Fibroblast of villous mesenchyme (primary cell): ENCODE data around the gene BMPR2. TPM values are rescaled to one million over a fixed set of nuclear protein-coding genes. Genes with fewer than 3 reads are reported as not detected.

ENCODE experiments used
- DNase-seq: peaks from one replicate; pipeline ENCODE4 v3.0.0-alpha.2; 2010; ENCODE audit warnings: low read depth
- H3K4me3 ChIP-seq: 2 replicates; pipeline ENCODE4 v1.5.1; 2011; ENCODE audit warnings: low read depth, mild to moderate bottlenecking, low read length
- total RNA-seq: library from RNA; depleted of rRNA; stranded (reverse); fragments of >200 nt; gene quantifications from 2 replicates; pipeline ENCODE4 v1.2.3, GENCODE V29; 2012
- TF ChIP-seq, protein P1 (sequence below): IDR thresholded peaks from 2 replicates; pipeline ENCODE4 v1.5.1; 2012; ENCODE audit warnings: low read depth, mild to moderate bottlenecking, low read length; ENCODE audit not compliant: insufficient read depth

BMPR2 gene
- total RNA-seq, 1 donor, result 47.9 TPM

DNA sequence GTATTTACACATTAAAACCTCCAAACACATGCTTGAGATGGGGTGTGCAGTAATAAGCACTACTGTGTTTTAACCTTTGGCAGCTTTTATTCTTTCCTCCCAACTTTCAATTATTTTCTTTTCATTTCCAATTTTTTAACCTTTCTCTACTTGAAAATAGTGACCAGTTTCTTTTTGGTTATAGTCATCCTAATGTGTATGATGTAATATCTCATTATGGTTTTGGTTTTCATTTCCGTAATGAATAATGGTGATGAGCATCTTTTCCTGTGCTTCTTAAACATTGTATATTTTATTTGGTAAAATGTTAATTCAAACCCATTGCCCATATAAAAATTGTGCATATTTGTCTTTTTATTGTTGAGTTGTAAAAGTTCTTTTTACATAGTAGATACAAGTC is 103.5 kb downstream of the BMPR2 start:
- no peak overlapping the region for H3K4me3 ChIP-seq
- TF ChIP-seq, protein P1, sequence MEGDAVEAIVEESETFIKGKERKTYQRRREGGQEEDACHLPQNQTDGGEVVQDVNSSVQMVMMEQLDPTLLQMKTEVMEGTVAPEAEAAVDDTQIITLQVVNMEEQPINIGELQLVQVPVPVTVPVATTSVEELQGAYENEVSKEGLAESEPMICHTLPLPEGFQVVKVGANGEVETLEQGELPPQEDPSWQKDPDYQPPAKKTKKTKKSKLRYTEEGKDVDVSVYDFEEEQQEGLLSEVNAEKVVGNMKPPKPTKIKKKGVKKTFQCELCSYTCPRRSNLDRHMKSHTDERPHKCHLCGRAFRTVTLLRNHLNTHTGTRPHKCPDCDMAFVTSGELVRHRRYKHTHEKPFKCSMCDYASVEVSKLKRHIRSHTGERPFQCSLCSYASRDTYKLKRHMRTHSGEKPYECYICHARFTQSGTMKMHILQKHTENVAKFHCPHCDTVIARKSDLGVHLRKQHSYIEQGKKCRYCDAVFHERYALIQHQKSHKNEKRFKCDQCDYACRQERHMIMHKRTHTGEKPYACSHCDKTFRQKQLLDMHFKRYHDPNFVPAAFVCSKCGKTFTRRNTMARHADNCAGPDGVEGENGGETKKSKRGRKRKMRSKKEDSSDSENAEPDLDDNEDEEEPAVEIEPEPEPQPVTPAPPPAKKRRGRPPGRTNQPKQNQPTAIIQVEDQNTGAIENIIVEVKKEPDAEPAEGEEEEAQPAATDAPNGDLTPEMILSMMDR, result no peak
- no peak for DNase-seq

DNA sequence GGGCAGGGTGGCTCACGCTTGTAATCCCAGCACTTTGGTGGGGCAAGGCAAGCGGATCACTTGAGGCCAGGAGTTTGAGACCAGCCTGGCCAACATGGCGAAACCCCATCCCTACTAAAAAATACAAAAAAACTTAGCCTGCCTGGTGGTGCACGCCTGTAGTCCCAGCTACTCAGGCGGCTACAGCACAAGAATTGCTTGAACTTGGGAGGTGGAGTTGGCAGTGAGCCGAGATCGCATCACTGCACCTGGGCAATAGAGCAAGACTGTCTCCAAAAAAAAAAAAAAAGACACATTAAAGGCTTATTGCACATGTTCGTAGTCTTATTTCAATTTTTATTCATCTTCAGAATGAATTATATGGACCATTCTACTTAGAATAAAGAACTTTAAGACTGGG is 110.2 kb downstream of the BMPR2 start:
- TF ChIP-seq, protein P1, result no peak
- no peak for DNase-seq
- no peak overlapping the region for H3K4me3 ChIP-seq

DNA sequence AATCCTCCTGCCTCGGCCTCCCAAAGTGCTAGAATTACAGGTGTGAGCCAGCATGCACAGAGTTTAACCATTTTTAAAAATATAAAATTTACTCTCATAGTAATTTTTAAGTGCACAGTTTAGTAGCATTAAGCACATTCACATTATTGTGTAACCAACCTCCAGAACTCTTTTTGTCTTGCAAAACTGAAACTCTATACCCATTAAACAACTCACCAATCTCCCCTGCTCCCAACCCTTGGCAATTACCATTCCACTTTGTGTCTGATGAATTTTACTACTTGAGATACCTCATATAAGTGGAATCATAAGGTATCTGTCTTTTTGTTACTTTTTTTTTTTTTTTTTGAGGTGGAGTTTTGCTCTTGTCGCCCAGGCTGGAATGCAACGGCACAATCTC is 112.5 kb downstream of the BMPR2 start:
- TF ChIP-seq, protein P1, result no peak
- H3K4me3 ChIP-seq, result no peak overlapping the region
- no peak for DNase-seq

DNA sequence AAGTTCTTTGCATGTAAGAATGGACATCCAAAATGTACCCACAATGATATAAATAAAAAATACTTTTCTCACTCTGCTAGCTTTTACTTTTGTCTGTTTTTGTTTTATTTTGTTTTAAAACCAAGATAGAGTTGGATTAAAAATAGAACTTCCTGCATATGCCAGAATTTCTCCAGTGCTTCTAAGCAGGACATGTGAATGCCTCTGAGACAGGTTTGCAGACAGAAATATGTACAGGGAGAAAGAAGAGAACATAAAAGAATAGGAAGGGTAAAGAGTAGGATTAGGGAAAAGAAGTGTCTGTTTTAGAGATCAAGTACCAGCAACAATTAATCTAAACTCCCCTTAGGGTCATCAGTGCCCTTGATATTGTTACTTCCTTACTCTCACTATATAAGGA is 114.4 kb downstream of the BMPR2 start:
- TF ChIP-seq, protein P1, result no peak
- no peak overlapping the region for H3K4me3 ChIP-seq
- DNase-seq, result no peak

DNA sequence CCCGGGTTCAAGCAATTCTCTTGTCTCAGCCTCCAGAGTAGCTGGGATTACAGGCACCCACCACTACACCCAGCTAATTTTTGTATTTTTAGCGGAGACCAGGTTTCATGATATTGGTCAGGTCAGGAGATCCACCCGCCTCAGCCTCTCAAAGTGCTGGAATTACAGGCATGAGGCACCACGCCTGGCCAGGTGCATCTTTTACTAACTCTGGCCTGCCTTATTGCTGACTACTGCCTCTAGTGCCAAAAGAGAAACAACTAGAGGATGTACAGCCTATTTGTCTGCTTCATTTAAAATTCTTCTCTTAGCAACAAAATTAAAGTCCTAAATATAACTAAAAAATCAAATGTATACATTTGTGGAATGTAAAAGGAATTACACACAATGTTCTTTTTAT is 115.4 kb downstream of the BMPR2 start:
- no peak overlapping the region for H3K4me3 ChIP-seq
- no peak for DNase-seq
- TF ChIP-seq, protein P1, result no peak

DNA sequence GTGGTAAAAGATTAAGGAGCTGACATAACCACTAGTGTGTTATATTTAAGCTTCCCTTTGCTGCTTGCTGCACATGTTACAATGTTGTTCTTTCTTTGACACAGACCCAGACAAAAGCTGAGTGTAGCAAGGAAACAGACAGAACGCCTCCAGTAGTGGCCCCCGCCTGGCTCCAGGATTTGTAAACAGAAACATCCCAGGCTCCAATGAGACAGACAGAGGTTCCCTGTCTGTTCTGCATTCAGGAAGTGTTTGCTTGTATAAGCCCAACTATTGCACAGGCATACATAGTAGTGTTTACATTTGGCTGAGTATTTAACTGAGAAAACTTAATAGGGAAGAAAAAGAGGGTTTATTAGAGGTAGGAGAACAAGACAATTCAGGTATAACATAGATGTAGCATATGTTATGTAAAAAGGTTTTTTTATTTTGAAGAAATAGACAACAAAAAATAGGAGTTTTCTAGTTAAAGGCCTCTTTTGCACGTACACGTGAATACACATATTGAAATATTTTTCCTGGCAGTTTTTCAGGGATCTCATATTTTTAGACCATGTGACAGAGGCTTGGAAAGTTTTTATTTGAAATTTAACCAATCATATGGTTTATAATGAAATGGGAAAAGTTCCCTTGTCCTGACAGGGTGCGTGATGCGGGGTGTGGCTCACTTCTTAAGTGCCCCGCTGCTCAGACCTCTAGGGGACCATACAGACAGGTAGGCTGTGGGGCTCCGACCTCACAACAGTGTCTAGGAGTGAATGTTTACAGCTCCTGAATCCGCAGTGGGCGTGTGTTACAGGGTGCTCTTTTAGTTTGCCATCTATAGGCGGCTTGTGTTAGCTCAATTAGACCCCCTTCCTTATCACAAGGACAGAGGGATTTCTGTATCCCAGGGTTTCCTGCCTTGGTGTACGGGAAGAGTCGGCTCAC is 118.4 kb downstream of the BMPR2 start:
- DNase-seq, result peak; percentile 97
- no peak overlapping the region for H3K4me3 ChIP-seq

More for the DNA sequence above, 118.4 kb downstream of the BMPR2 start:
- TF ChIP-seq, protein P1, result no peak
